Dermis microvascular lymphatic vessel endothelial cell (primary cell): ENCODE results near the gene ARIH1. TPM values are rescaled to one million over a fixed set of nuclear protein-coding genes. Genes with fewer than 3 reads are reported as not detected.
"Not testable (repeated sequence)": the region's sequence is repeated elsewhere in the genome, so short reads cannot be mapped to it uniquely, and the experiment has no call there.

ENCODE experiments used
- DNase-seq, 2 donors: peaks; one replicate each; pipeline versions ENCODE4 v3.0.0 to v3.0.0-alpha.2; 2010; ENCODE audit warnings: low read depth in 2 of 2
- total RNA-seq: library from RNA; depleted of rRNA; stranded (reverse); fragments of >200 nt; gene quantifications from 2 replicates; pipeline ENCODE4 v1.2.1, GENCODE V29; 2014

ARIH1 gene
- total RNA-seq, 1 donor from 2014 or later = 15.4 TPM

DNA sequence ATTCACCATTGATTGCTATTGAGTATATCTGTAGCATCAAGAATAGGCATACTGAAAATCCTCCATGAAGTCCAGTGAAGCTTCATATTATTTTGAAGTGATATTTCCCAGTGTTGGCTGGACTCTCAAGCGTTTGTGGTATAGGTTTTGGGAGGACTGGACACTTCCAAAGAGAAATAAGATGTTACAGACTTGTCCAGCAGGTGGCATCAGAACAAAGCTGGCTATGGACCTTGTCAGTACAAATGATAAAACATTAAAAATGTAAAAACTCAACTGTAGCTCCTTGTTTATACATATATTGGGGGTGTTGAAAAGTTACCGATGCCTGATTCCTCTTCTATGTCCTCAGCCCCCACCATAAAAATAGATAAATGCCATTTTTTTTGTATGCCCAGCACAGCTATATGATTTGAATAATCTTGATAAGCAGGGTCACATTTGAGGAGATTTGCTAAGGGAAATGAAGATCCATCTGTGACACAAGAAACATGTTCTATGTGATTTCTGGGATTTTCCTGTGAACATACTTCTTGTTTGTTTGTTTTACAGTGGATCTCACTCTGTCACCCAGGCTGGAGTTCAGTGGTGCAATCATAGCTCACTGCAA lies 125.8 kb downstream of the ARIH1 start:
- peak; percentile 43 to 61 for DNase-seq

GRCh38 chr15:72604794-72605193 lies 130.7 kb downstream of the ARIH1 start:
- DNase-seq = peak in 1 of 2 donors; percentile 5

DNA sequence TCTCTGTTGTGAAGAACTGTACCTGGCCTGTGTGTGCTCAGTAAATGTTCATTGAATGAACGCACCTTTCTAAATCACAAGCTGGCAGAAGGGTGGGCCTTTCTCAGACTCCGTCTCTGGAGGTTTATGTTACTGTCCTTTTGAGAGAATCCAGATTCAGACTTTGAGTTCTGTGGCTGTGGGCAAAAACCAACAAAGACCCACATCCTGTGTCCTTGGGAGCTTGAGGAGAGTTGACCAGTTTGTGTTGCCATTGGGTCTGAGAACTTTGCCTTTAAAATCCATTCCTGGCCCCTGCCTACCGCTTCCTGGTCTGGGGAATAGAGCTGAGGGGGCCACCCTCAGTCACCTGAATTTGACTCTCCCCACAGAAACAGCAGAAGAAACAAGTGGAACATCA lies 134.0 kb downstream of the ARIH1 start:
- not testable (repeated sequence) for DNase-seq

DNA sequence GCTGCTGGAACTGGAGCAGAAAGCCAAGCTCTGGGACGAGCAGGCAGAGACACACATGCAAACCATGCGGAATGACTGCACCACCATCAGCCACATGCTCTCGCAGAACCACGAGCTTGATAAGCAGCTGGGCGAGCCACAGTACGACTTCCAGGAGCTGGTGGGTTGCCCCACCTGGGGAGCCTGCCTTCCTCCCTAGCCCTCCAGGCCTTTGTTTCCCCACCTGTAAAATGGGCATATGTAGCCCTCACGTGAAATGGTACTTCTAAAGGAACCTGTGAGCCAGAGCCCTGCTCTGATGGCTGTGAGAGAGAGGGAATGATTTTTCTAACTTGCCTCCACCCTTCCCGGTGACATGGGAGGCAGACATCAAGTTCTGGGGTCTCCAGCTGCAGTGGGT lies 135.7 kb downstream of the ARIH1 start:
- no peak for DNase-seq

DNA sequence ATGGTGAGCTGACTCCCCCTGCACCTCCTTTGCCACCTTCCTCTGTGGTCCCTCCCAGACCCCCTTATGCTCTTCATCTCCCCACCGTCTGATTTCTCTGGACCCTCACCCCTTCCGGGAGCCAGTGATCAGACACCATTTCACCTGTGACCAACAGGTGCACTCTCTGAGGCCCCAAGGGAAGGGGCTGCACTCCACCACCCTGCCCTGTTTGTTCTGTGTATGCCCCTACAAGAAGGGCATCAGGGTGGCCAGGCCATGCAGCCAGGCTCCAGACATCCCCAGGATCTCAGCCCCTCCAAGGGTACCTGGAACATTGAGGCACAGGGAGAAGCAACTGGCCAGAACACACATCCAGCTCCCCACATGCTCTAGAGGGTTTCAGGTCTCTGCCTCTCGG lies 138.2 kb downstream of the ARIH1 start:
- not testable (repeated sequence) for DNase-seq

DNA sequence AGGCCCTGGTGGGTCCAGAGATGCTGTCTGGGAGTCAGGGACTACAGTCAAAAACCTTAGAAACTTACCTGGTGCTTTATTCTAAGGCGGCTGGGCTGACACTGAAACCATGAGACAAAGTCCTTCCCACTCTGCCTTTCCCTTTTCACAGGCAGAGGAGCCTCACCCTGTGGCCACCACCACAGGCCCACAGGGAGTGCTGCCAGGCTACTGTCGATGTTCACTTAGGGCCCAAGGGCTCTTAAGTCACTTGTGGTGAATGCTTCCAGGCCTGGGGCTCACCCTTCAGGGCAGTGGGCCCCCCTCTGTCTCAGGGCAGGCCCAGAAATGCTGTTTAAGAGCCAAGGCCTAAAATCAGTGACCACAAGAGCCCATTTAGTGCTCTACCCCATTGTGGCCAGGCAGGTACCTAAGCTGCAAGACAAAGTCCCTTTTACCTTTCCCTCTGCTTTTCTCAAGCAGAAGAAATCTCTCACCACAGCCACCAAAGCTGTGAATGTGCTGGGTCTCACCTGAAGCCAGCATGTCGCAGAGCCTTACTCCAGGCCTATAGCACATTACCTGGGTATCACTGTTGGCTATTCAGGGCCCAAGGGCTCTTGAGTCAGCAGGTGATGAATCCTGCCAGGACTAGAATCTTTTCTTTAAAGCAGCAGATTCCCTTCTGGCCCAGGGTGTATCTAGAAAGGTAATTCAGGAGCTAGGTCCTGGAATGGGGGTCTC lies 140.8 kb downstream of the ARIH1 start:
- DNase-seq = no peak

GRCh38 chr15:72615533-72616233 lies 141.6 kb downstream of the ARIH1 start:
- not testable (repeated sequence) for DNase-seq

GRCh38 chr15:72616491-72617210 lies 142.5 kb downstream of the ARIH1 start:
- DNase-seq = peak in 1 of 2 donors; percentile 9

DNA sequence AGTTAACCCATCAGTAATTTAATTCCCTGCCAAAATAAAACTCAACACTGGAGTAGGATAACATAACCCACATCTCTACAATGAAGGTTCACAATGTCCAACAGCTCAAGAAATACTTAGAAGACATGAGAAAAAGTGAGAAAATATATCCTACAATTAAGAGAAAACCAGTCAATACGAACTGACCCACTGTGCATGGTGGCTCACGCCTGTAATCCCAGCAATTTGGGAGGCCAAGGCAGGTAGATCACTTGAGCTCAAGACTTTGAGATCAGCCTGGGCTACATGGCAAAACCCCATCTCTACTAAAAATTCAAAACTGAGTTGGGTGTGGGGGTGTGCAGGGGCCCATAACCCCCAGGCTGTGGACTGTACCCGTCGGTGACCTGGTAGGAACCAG lies 149.7 kb downstream of the ARIH1 start:
- not testable (repeated sequence) for DNase-seq

DNA sequence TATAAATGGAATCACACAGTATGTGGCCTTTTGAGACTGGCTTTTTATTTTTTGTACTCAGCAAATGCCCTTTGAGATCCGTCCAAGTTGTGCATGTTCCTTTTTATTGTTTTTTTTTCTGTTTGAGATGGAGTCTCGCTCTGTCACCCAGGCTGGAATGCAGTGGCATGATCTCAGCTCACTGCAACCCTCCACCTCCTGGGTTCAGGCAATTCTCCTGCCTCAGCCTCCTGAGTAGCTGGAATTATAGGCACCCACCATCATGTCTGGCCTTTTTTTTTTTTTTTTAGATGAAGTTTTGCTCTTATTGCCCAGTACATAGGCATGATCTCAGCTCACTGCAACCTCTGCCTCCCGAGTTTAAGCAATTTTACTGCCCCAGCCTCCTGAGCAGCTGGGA lies 152.0 kb downstream of the ARIH1 start:
- not testable (repeated sequence) for DNase-seq

DNA sequence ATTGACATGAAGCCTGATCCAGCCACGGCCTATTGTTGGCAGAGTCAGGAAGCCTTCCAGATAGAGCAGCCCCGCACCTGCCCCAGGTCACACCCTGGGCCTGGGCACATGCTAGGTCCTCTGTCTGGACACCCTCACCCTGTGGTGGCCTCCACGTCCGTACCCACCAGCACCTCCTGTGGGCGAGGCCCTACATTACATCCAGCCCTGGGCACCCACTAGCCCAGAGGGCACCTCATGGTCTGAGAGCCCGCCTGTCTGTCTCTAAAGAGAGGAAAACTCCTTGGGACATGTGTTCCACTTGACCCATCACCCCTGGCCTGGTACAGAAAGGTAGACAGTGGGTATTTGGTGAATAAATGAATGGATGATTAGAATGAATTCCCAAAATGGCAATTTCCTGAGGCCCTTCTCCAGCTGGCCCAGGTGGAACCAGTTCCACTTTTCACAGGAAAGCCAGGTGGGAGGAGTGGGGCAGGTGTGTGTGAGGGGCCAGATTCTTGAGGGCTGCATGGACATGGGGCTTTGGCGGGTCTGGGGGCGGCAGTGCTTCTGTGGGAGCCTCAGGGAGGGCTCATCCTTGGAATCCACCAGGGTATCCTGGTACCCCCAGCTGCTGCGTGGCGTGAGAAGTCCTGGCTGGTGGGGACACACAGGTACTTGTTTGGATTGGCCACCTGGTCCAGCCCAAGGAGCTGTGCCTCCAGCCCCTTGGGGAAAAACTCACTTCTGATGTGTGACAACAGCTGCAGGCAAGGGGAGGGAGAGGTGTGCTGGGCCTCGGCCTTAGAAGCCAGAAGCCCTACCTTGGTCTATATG lies 154.3 kb downstream of the ARIH1 start:
- not testable (repeated sequence) for DNase-seq

DNA sequence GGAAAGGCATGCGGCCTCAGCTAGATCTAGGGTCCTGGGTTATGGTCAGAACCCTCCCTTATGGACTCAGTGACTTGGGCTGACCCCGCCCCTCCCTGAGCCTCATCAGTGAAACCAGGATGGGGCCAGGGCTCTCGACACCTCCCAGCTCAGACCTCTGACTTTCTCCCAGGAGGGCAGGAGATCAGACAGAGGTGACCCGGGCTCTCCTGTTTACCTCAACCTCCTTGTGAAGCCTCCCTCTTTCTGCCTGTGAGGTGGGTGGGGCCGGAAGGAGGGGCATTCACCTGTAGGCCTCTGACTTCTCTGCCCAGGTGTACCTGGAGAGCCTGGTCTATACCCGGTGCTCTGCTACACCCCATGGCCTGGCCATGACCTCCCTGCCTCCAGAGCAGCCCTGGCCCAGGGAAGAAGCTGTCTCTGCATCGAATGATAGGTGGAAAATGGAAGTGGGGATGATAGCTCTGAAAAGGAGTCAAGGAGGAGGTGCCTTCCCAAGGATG lies 155.0 kb downstream of the ARIH1 start:
- not testable (repeated sequence) for DNase-seq

DNA sequence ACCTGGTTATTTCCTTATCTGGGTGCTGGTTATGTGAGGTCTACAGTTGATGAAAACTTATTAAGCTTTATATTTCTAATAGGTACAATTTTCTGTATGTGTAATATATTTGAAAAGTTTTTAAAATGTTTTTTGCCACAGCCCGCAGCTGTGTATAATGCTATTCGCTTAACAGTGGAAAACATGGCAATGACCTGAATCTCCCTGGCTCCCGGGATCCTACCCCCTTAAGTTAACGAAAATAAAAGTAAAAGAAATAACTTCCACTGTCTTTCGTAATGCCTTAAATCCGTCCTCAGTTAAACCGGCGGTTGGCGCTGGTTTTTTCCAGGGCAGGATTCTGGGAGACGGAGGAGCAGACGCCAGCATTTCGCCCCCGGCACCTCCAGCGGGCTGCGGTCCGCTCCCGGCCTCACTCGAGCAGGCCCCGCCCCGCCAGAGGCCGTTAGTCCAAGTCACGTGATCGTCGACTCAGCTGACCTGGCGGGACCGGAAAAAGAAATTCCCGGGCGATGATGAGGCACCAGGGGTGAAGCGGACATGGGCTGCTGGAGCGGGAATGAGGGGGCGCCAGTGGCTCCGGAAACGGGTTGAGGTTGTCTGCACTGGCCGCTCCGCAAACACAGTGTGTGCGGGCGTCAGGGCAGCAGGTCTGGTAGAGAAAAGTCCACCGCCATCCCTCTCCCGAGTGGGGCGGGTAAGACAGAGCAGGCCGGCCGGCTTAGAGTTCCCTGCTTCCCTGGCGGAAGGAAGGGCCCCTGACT lies 162.6 kb downstream of the ARIH1 start:
- DNase-seq = peak; percentile 35 to 73

GRCh38 chr15:72639759-72640483 lies 165.8 kb downstream of the ARIH1 start:
- DNase-seq = not testable (repeated sequence)

GRCh38 chr15:72642271-72642670 lies 168.1 kb downstream of the ARIH1 start:
- DNase-seq = not testable (repeated sequence)

DNA sequence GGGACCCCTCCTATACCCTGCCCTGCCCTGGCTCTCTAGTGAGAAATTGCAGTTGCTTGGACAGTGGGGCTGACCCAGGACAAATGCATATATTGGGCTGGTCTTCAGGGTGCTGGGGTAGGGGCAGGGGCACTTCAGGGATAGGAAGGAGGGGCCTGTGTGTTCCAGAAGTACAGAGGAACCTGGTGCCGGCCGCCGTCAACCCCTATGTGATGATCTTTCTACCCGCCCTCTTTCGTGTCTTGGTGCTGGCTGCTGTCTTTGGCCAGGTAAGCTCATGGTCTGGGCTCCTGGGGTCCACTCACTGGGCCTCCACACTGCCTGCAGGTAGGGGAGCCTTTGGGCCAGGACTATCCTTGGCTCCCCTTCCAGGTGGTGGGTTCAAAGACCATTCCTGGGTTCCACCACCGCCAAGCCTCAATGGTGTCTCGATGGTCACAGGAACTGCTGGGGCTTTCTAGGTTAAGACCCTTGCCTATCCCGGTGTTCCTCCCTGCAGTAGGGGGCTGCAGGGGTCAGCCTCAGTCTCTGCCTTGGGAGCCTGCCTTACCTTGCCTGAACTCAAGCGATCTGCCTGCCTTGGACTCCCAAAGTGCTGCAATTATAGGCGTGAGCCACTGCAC lies 174.6 kb downstream of the ARIH1 start:
- DNase-seq = not testable (repeated sequence)
